Eye (tissue), 1 donor: ENCODE results near the gene ADIRF.
"Not testable (repeated sequence)": the region's sequence is repeated elsewhere in the genome, so short reads cannot be mapped to it uniquely, and the experiment has no call there.

Source experiments
- DNase-seq: peaks from one replicate; pipeline ENCODE4 v3.0.0-alpha.2; 2015

ADIRF gene

DNA sequence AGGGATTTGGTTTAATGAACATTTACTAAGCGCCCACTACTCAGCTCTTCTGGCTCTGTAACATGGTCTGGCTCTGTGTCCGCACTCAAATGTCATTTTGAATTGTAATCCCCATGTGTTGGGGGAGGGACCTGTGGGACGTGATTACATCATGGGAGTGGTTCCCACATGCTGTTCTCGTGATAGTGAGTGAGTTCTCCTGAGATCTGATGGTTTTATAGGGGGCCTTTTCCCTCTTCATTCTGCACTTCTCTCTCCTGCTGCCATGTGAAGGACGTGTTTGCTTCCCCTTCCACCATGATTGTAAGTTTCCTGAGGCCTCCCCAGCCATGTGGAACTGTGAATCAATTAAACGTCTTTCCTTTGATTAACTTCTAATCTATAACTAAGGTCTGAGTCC, 12.7 kb downstream of the ADIRF start:
- not testable (repeated sequence) for DNase-seq

DNA sequence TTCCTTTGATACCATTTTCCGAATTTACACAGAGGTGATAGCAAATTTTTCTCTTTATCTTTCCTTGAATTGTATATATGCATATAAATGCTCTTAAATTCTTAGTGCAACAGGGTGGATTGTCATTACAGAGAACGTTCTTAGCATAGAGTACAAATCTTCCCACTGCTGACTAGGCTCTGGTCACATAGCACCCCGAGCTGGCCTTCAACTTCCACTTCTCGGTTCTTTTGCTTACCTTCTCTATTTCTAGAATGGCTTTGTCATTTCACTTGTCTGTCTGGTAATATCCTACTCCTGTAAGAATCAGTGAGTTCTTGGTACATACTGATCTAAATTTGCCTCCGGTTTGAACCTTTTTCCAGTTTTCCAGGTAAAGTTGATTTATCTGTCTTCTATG, 13.4 kb downstream of the ADIRF start:
- DNase-seq: no peak

DNA sequence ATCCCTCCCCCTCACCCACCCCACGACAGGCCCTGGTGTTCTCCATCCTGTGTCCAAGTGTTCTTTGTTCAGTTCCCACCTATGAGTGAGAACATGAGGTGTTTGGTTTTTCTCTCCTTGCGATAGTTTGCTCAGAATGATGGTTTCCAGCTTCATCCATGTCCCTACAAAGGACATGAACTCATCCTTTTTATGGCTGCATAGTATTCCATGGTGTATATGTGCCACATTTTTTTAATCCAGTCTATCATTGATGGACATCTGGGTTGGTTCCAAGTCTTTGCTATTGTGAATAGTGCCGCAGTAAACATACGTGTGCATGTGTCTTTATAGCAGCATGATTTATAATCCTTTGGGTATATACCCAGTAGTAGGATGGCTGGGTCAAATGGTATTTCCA, 16.2 kb downstream of the ADIRF start:
- not testable (repeated sequence) for DNase-seq

DNA sequence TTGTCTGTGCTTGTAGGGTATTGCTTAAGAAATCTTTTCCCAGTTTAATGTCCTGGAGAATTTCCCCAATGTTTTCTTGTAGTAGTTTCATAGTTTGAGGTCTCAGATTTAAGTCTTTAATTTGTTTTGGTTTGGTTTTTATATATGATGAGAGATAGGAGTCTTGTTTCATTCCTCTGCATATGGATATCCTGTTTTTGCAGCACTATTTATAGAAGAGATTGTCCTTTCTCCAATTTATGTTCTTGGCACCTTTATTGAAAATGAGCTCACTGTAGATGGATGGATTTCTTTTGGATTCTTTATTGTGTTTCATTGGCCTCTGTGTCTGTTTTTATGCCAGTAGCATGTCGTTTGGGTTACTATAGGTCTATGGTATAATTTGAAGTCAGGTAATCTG, 20.2 kb downstream of the ADIRF start:
- DNase-seq: no peak

DNA sequence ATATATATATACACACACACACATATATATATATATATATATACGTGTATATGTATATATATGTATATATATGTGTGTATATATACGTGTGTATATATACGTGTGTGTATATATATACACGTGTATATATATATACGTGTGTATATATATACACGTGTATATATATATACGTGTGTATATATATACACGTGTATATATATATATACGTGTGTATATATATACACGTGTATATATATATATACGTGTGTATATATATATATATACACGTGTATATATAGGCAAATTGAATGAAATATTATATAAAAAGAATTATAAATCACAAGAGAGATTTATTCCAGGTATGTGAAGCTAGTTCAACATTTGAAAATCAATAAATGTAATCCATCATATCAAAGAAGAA, 23.1 kb downstream of the ADIRF start:
- DNase-seq: not testable (repeated sequence)

DNA sequence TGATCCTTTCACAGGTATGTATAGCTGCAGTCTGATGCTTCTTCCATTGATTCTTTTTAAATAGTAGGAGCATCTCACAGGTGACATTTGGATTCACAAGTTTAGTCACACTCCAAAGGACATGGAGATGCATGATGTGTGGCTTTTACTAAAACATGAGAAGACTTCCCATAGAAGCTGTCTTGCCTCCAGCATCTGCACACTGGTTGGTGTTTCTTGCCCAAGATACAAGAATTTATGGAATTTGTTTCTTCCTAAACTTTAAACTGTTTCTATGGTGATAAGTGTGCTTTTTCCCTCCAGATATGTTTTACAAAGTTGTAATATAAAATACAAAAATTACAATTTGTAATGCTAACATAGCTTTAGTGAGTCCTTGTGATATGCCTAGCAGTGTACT, 24.2 kb downstream of the ADIRF start:
- no peak for DNase-seq

DNA sequence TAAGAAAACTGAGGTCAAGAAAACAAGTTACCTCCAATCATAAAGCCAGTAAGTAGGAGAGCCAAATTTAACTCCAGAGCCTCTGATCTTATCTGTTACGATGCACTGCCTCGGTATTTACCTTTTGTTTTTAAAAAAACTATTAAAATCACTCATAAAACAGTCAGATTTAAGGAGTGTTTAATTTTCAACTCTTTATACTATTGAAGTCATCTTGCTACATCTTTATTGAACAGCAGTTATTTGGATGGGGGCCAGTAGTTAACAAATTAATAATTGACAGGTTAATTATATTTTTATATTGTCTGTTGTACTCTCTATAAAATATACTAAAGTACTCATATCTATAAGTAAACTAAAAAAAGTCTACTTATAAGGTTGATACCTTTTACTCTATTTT, 24.6 kb downstream of the ADIRF start:
- no peak for DNase-seq

DNA sequence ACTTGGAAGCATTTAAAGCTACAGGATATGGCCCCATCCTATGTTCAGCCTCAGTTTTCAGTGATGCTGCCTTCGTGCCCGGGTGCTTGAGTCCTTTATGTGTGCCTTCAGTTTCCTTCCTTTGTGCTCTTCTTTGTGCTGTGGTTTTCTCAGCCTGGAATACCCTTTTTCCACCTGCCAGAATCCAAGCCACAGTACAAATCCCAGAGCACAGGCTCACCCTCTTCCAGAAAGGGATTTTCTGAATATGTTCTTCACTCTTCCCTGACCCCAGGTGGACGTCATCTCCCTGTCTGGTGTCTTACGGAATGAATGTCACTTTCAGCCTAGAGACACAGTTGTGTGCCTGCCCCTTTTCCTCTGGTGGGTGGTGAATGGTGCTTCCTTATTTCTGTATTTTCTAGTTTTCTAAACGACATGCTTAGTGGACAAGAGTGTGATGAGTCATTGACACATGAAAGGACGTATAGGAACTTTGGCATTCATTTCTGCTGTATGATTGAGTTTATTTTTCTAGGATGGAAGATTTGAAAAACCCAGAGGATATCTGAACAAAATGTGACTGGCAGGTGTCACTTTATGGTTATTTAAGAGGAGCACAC, 31.6 kb downstream of the ADIRF start:
- not testable (repeated sequence) for DNase-seq

DNA sequence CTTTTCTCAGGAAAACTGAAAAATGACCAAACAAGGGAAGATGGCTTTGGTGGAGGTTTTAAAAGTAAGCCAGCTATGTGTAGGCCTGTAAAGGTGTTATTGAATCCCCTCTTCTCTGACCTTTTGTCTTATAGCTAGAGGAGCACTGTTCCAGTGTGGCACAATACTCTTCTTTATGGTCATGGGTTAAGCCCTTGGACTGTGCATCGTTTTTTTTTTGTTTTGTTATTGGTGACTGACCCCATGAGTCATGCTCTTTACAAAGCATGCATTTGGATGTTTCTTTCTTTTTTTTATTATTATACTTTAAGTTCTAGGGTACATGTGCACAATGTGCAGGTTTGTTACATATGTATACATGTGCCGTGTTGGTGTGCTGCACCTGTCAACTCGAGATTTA, 32.2 kb downstream of the ADIRF start:
- DNase-seq: no peak

DNA sequence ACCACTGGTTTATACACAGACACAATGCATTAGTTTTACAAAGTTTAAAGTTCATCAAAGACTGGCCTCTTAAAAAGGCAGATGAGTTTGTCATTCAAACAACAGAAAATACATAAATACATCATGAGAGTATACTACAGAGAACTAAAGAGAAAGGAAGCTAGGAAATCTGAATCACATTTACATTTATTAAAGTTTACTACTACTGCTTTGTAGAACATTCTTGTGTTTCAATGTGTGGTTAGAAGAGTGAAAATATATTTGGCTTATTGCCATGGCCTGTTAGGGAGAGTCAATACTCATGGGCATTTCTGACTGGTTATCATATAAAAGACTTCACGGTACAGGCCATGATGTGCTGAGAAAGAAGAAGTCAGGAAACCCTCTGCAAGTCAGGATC, 38.8 kb downstream of the ADIRF start:
- not testable (repeated sequence) for DNase-seq

DNA sequence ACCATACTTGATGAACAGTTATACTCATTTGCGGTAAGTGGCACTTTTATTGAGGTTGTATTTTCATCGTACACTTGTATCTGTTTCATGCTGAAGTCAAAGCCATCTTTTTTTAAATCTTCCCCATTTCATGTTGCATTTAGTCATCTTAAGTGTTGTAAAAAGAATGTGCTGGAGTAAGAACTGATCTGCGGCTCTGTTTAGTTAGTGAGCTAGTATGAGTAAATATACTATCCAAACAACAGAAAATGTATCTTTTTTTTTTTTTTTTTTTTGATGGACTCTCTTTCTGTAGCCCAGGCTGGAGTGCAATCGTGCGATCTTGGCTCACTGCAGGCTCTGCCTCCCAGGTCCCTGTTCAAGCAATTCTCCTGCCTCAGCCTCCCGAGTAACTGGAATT, 39.4 kb downstream of the ADIRF start:
- not testable (repeated sequence) for DNase-seq

DNA sequence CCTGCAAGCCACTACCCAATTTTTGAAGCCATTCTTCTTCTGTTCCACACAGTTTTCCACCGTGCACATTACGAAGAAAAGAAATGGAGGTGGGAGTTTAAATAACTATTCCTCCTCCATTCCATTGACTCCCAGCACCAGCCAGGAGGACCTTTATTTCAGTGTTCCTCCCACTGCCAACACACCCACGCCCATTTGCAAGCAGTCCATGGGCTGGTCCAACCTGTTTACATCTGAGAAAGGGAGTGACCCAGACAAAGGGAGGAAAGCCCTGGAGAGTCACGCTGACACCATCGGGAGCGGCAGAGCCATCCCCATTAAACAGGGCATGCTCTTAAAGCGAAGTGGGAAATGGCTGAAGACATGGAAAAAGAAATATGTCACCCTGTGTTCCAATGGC, 40.0 kb downstream of the ADIRF start:
- DNase-seq: not testable (repeated sequence)

DNA sequence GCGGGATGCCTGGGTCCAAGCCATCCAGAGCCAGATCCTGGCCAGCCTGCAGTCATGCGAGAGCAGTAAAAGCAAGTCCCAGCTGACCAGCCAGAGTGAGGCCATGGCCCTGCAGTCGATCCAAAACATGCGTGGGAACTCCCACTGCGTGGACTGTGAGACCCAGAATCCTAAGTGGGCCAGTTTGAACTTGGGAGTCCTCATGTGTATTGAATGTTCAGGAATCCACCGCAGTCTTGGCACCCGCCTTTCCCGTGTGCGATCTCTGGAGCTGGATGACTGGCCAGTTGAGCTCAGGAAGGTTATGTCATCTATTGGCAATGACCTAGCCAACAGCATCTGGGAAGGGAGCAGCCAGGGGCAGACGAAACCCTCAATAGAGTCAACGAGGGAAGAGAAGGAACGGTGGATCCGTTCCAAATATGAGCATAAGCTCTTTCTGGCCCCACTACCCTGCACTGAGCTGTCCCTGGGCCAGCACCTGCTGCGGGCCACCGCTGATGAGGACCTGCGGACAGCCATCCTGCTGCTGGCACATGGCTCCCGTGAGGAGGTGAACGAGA, 40.9 kb downstream of the ADIRF start:
- not testable (repeated sequence) for DNase-seq

DNA sequence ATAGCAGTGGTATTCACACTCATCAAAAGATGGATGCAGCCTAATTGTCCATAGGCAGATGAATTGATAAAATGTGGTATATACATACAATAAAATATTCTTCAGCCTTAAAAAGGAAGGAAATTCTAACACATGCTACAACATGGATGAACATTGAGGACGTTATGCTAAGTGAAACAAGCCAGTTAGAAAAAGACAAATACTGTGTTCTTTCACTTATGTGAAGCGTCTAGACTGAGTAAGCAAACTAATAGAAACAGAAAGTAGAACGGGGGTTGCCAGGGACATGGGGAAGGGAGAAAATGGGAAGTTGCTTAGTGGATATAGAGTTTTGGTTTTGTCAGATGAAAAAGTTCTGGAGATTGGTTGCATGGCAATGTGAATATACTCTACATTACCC, 45.2 kb downstream of the ADIRF start:
- DNase-seq: not testable (repeated sequence)

DNA sequence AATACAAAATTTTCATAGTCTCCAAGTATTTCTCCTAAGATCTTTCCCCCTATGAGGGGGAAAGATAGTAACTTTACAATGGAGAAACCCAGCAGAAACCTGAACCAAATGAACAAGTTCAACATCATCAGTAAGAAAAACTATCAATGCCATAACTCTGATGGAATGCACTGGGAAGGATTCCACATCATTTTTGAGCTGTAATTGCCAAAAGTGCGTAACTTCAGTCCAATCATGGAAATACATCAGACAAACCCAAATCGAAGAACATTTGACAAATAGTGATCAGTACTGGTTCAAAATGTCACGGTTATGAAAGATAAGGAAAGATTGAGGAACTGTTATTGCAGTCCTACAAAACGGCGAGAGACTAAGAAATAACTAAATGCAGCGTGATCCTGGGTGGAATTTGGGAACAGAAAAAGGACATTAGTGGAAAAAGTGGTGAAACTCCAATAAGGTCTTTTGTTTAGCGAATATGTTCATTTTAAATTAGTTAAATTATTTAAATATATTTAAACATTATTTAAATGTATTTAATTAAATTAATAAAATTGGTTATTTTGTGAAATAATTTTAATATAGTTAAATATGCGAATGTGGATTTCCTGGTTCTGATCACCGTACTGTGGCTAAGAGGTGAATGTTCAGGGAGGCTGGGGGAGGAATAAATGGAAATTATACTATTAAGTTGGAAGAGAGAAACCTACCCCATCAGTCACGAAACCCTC, 46.9 kb downstream of the ADIRF start:
- not testable (repeated sequence) for DNase-seq

DNA sequence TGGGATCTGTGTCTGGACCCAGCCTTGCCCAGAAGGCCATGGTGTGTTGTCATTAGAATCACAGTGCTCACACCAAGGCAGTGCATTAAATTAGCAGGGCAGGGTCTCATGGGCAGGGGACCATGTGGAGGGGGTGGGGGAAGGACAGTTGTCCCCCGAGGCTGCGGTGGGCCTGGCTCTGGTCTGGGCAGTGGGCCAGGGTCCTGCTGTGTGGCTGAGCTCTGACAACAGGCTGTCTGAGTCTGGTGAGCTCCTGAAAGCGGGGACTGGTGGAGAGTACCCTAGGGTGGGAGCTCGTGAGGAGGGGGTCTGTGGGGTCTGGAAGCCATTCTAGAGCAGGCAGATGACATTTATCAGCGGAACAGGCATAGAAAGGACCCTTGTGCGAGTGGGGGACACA, 49.8 kb downstream of the ADIRF start:
- DNase-seq: not testable (repeated sequence)

DNA sequence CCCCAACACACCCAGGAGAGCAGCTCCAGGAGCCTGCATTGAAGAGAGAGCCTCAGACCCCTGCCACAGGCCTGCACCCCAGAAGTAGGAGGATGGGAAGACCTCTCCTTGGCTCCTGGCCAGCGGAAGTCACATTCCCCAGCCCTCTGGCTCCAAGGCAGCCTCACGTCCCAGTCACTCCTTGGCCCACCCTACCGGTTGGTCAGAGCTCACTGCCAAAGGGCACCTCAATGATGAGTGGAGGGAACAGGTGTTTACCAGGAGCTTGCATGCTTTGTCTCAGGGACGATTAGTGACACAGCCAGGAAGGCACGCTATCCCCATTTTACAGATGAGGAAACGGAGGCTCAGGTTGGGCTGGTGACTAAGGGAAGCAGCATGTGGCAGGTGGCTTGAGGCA, 50.8 kb downstream of the ADIRF start:
- not testable (repeated sequence) for DNase-seq

DNA sequence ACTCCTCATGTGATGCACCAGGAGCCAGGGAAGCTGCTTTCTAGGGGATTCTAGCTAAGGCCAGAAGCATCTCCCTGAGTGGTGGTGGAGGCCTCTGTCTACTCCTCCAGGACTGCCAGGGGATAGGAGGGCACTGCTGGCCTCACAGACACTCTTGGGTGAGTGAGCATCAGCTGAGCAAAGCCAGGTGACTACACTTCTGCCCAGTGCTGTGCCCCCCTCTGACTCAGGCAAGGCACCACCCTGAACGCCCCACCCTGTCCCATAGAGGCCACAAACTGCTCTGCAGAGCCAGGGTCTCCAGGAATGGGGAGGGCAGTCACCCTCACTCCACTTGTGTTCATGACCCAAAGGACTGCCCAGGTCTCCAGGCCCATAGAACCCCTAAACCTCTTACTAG, 51.2 kb downstream of the ADIRF start:
- DNase-seq: not testable (repeated sequence)

DNA sequence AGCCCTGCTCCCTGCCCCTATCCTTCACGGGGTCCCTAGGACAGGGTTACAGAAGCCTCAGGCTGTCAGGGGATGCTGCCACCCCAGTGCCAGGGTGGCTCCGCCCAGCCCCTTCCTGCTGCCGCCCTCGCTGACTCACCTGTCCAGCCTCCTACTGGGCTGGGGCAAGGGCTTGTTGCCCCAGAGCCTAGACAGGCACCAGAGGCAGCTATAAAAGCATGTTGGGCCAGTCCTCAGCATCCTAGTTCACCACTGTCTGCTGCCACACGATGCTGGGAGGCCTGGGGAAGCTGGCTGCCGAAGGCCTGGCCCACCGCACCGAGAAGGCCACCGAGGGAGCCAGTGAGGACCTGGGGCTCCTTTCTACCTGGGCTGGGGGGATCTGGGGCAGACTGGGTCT, 51.8 kb downstream of the ADIRF start, which contains the start of gene FAM25A:
Gene FAM25A (plus strand): TSS at position 239 of the 400 bp plus-strand sequence. CDS start 31 bp downstream, at position 270.
- DNase-seq: not testable (repeated sequence)
